ENCODE data around the gene RAX2.
"Not testable (repeated sequence)": the region's sequence is repeated elsewhere in the genome, so short reads cannot be mapped to it uniquely, and the experiment has no call there.

RAX2 gene

GRCh38 chr19:3816566-3817218, 44.7 kb upstream of the RAX2 start:
- CTCF ChIA-PET, result no interaction called here
- no peak for TF ChIP-seq CTCF (IDR thresholded peaks at IDR 0.05; ENCODE audit: control extremely low read depth, extremely low read depth, low read depth, missing control alignments)
- DNase-seq (ENCODE audit: extremely low spot score), result no peak
- POLR2A ChIA-PET, result no interaction called here

GRCh38 chr19:3816148-3816547, 44.1 kb upstream of the RAX2 start:
- DNase-seq (ENCODE audit: extremely low spot score); CTCF ChIA-PET; POLR2A ChIA-PET: not testable (repeated sequence)

- no peak for TF ChIP-seq CTCF (IDR thresholded peaks at IDR 0.05; ENCODE audit: control extremely low read depth, extremely low read depth, low read depth, missing control alignments)
- POLR2A ChIA-PET, result no interaction called here
- DNase-seq (ENCODE audit: extremely low spot score), result no peak
- CTCF ChIA-PET, result no interaction called here
These were observed 42.6 kb upstream of the RAX2 start for GRCh38 chr19:3814648-3815047.

DNA sequence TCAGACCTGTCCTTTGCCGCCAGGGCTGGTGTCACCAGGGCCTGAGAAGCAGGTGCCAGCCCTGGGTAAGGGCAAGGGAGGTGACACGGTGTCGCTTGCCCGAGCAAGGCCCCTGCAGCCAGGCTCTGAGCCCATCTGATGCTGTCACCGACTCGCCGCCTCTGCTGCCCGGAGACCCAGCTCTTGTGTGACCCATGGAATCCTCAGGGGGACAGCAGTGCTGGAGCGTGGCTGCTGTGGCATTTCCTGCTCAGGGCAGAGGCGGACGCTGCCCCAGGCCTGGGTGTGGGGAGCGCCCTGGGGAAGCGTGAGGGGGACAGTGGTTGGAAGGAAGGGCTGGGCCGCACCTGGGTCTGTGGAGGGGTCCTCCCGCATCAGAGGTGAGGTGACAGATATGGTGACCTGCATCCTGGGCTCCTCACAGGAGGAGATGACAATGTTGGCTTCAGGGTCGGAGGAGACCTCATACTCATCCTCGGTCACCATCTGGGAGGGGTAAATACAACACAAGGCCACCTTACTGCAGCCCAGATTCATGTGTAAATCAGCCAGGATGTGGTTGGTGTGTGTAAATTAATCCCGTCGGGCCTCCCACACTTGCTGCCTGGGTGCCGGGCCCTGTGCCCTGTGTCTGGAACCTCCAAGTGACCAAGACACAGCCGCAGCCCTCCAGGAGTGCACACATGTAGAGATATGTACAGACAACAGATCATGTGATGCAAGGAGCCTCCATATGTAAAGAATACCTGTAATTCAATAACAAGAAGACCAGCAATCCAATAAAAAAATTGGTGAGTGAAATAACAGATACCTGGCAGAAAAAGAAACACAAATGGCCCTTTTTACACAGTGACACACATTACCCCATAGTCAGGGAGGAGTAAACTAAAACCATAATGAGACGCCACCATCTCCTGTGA, 41.7 kb upstream of the RAX2 start:
- CTCF ChIA-PET, result interaction anchor here (2.5 kb wide), 1 partner anchor 8 kb away, joined by 23 read pairs; no protein-coding TSS in a partner anchor
- no peak for TF ChIP-seq CTCF (IDR thresholded peaks at IDR 0.05; ENCODE audit: control extremely low read depth, extremely low read depth, low read depth, missing control alignments)
- POLR2A ChIA-PET, result no interaction called here
- DNase-seq (ENCODE audit: extremely low spot score), result no peak

- no peak for TF ChIP-seq CTCF (IDR thresholded peaks at IDR 0.05; ENCODE audit: control extremely low read depth, extremely low read depth, low read depth, missing control alignments)
- DNase-seq (ENCODE audit: extremely low spot score), result no peak
- ChIA-PET POLR2A (no interaction called here), CTCF (no interaction called here)
These were observed 38.8 kb upstream of the RAX2 start for GRCh38 chr19:3810708-3811355.

GRCh38 chr19:3809881-3810707, 38.1 kb upstream of the RAX2 start:
- ChIA-PET CTCF (no interaction called here), POLR2A (no interaction called here)
- peak; percentile 65 for DNase-seq (ENCODE audit: extremely low spot score)
- no peak for TF ChIP-seq CTCF (IDR thresholded peaks at IDR 0.05; ENCODE audit: control extremely low read depth, extremely low read depth, low read depth, missing control alignments)
